Fibroblast of lung (primary cell): ENCODE results near the gene PEF1. TPM values are rescaled to one million over a fixed set of nuclear protein-coding genes. Genes with fewer than 3 reads are reported as not detected.

Source experiments
- DNase-seq, 2 donors: peaks; one replicate each; pipeline versions ENCODE4 v3.0.0 to v3.0.0-alpha.2; 2010; ENCODE audit warnings: low read depth in 2 of 2
- H2AFZ ChIP-seq: 2 replicates; pipeline ENCODE4 v1.5.1; 2012; ENCODE audit warnings: low read length, control low read depth, inconsistent platforms
- H3K27ac ChIP-seq: 2 replicates; pipeline ENCODE4 v1.5.1; 2011; ENCODE audit warnings: low read length, control low read depth; ENCODE audit not compliant: insufficient read depth
- H3K27me3 ChIP-seq: 2 replicates; pipeline ENCODE4 v1.5.1; 2011; ENCODE audit warnings: mild to moderate bottlenecking, low read length; ENCODE audit not compliant: control insufficient read depth, insufficient read depth
- H3K36me3 ChIP-seq: 2 replicates; pipeline ENCODE4 v1.5.1; 2011; ENCODE audit warnings: low read length; ENCODE audit not compliant: control insufficient read depth, insufficient read depth
- H3K4me1 ChIP-seq: 2 replicates; pipeline ENCODE4 v1.5.1; 2011; ENCODE audit warnings: low read length; ENCODE audit not compliant: control insufficient read depth, insufficient read depth; ENCODE audit errors: extremely low read depth
- H3K4me2 ChIP-seq: 2 replicates; pipeline ENCODE4 v1.5.1; 2011; ENCODE audit warnings: low read length, control low read depth; ENCODE audit not compliant: insufficient read depth; ENCODE audit errors: extremely low read depth
- H3K4me3 ChIP-seq, 4 experiments: fragments of 200-600 bp in 1 of 4; sonication (generic) in 1 of 4; replicated peaks in 1 of 4; 2 replicates each; pipeline ENCODE4 v1.5.1; 2011 to 2016; ENCODE audit warnings: low read length in 4 of 4, low read depth in 3 of 4, mild to moderate bottlenecking in 3 of 4, control low read depth in 2 of 4, inconsistent platforms in 1 of 4, mixed read lengths in 1 of 4; ENCODE audit not compliant: insufficient read depth in 1 of 4; ENCODE audit errors: control extremely low read depth in 1 of 4
- H3K79me2 ChIP-seq: 2 replicates; pipeline ENCODE4 v1.5.1; 2012; ENCODE audit warnings: mild to moderate bottlenecking, low read length, inconsistent platforms; ENCODE audit not compliant: control insufficient read depth, insufficient read depth
- H3K9ac ChIP-seq: 2 replicates; pipeline ENCODE4 v1.5.1; 2011; ENCODE audit warnings: mild to moderate bottlenecking, low read length, control low read depth; ENCODE audit not compliant: insufficient read depth
- H3K9me3 ChIP-seq: 2 replicates; pipeline ENCODE4 v1.5.1; 2012; ENCODE audit warnings: low read depth, low read length; ENCODE audit not compliant: control insufficient read depth, insufficient read depth
- H4K20me1 ChIP-seq: 2 replicates; pipeline ENCODE4 v1.5.1; 2011; ENCODE audit warnings: low read length; ENCODE audit not compliant: control insufficient read depth, insufficient read depth; ENCODE audit errors: extremely low read depth
- EZH2 ChIP-seq: IDR thresholded peaks from 2 replicates; pipeline ENCODE4 v1.5.1; 2012; ENCODE audit warnings: low read length, control low read depth, mild to moderate bottlenecking; ENCODE audit errors: missing control alignments
- polyA plus RNA-seq, 2 donors: library from polyadenylated mRNA; depleted of rRNA in 1 of 2; stranded (reverse) in 1 of 2; unstranded in 1 of 2; fragments of >200 nt; gene quantifications; 2 replicates each; pipeline ENCODE4 v1.2.1, GENCODE V29; 2011 to 2012; ENCODE audit warnings: missing spikeins in 1 of 2
- total RNA-seq: library from RNA; depleted of rRNA; stranded (reverse); fragments of >200 nt; gene quantifications from 2 replicates; pipeline ENCODE4 v1.2.1, GENCODE V29; 2014
- TF ChIP-seq, protein P1 (sequence below), 2 donors: IDR thresholded peaks in 1 of 2; conservative IDR thresholded peaks in 1 of 2; 1 replicate in 1 of 2; 2 replicates in 1 of 2; pipeline ENCODE4 v1.5.1; 2011 to 2012; ENCODE audit warnings: low read length in 2 of 2, control low read depth in 1 of 2, inconsistent platforms in 1 of 2, low read depth in 1 of 2, mild to moderate bottlenecking in 1 of 2

PEF1 gene
- total and polyA plus RNA-seq, 2 donors (not counting 1 experiment from before 2014, with no cell fraction given) = 72.9 to 78.1 TPM

DNA sequence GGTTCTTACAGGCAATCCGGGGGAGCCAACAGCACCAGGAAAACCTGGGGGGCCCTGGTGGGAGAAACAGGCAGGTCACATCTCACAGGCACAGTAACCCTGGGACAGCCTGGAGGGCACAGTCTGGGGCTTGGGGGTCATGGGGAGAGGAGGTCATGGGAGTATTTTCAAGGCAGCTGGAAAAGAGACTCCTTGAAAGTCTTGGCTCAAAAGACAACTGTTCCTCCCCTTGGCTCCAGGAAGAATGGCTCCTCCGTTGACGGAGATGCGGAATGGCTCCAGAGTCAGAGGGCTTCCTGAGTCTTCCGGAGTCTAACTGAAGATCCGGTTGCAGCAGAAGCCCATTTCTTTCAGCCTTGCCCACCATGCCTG is 25.9 kb upstream of the PEF1 start:
- Histone ChIP-seq H3K79me2 (no peaks in the 10 kb centered on the region), H3K27me3 (no peaks in the 10 kb centered on the region), H2AFZ (no peak overlapping the region), H3K27ac (no peak overlapping the region), H3K9me3 (no peaks in the 10 kb centered on the region), H3K4me3 (no peak overlapping the region), H3K9ac (no peak overlapping the region), H3K4me1 (peaks cover 12% of the 10 kb centered on the region), H4K20me1 (no peaks in the 10 kb centered on the region), H3K36me3 (peaks cover 24% of the 10 kb centered on the region), H3K4me2 (no peak overlapping the region)
- peak in 1 of 2 donors; percentile 9 for DNase-seq
- TF ChIP-seq, protein P1, sequence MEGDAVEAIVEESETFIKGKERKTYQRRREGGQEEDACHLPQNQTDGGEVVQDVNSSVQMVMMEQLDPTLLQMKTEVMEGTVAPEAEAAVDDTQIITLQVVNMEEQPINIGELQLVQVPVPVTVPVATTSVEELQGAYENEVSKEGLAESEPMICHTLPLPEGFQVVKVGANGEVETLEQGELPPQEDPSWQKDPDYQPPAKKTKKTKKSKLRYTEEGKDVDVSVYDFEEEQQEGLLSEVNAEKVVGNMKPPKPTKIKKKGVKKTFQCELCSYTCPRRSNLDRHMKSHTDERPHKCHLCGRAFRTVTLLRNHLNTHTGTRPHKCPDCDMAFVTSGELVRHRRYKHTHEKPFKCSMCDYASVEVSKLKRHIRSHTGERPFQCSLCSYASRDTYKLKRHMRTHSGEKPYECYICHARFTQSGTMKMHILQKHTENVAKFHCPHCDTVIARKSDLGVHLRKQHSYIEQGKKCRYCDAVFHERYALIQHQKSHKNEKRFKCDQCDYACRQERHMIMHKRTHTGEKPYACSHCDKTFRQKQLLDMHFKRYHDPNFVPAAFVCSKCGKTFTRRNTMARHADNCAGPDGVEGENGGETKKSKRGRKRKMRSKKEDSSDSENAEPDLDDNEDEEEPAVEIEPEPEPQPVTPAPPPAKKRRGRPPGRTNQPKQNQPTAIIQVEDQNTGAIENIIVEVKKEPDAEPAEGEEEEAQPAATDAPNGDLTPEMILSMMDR (conservative IDR thresholded peaks at IDR 0.05 in 1 of 2, IDR thresholded peaks at IDR 0.05 in 1 of 2; ENCODE audit: low read depth in 1 of 2, low read length in 2 of 2) = no peak
- no peak for TF ChIP-seq EZH2

DNA sequence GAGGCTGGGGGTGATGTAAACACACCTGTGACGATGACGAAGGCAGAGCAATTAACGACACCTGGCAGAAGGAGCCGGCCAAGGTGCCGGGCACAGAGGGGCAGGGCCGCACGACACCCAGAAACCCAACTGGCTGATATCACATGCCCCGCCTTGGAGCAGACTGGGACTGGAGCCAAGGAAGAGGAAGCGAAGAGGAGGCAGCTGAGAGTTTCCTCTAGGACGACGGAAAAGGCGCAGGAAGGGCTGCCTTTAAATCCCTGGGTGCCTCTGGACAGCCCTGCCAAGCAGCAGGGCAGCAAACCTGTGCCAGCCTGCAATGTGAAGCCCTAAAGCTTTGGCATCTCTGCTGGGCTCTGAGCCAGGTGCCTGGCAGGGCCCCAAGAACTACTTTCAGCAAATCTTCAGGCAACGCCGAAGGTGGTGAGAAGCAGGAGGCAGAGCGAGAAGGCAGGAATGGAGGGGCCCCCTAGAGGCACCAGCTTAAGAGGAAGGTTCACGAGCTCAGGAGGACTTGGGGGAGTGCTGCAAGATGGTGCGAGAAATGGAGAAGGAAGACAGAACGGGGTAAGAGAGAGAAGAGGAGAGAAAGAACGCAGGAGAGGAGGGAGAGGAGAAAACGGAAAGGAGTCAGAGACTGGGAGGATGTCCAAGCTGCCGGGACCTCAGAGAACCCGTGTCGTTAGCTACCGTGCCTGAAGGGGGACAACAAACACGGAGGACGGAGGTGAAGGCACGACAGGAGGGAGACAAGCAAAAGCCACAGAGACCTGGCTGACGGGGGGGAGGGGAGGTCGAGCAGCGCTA is 25.3 kb upstream of the PEF1 start:
- Histone ChIP-seq H3K4me3 (no peak overlapping the region), H3K27ac (no peak overlapping the region), H2AFZ (no peak overlapping the region), H3K9ac (no peak overlapping the region), H3K36me3 (peaks cover 25% of the 10 kb centered on the region), H3K79me2 (no peaks in the 10 kb centered on the region), H3K27me3 (no peaks in the 10 kb centered on the region), H3K4me1 (peaks cover 12% of the 10 kb centered on the region), H4K20me1 (no peaks in the 10 kb centered on the region), H3K9me3 (no peaks in the 10 kb centered on the region), H3K4me2 (no peak overlapping the region)
- peak; percentile 62 for DNase-seq
- no peak for TF ChIP-seq EZH2
- TF ChIP-seq, protein P1 (conservative IDR thresholded peaks at IDR 0.05 in 1 of 2, IDR thresholded peaks at IDR 0.05 in 1 of 2; ENCODE audit: low read depth in 1 of 2, low read length in 2 of 2) = no peak

DNA sequence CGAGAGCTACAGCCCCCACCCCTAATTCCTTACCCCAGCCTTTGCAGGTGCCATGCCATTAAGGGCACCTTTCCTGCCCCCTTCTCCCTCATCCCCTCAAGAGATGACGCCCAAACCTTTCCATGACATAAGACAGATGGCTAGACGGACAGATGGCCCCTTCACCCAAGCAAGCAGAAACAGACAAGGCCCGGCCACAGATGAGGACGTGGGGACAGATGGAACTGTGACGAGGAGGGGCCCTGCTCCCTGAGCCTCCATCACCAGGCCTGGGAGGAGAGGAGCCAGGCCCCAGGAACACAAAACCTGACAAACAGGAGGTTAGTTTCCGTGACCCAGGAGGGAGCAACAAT is 24.7 kb upstream of the PEF1 start:
- no peaks in the 10 kb centered on the region for H3K27me3 ChIP-seq
- TF ChIP-seq, protein P1 (conservative IDR thresholded peaks at IDR 0.05 in 1 of 2, IDR thresholded peaks at IDR 0.05 in 1 of 2; ENCODE audit: low read depth in 1 of 2, low read length in 2 of 2) = no peak
- no peak for TF ChIP-seq EZH2
- no peak overlapping the region for H3K4me2 ChIP-seq
- no peaks in the 10 kb centered on the region for H3K9me3 ChIP-seq
- H3K4me3 ChIP-seq = no peak overlapping the region
- no peaks in the 10 kb centered on the region for H3K79me2 ChIP-seq
- DNase-seq = no peak
- peaks cover 12% of the 10 kb centered on the region for H3K4me1 ChIP-seq
- peaks cover 23% of the 10 kb centered on the region for H3K36me3 ChIP-seq
- H3K27ac ChIP-seq = no peak overlapping the region
- H3K9ac ChIP-seq = no peak overlapping the region
- H2AFZ ChIP-seq = no peak overlapping the region
- H4K20me1 ChIP-seq = no peaks in the 10 kb centered on the region
